NOMO-1 treated with dmso at 0.1 percent for 144 hours (cell line): ENCODE results near the gene CERCAM.

Experiments used
- DNase-seq: peaks from one replicate; lab custom pipeline; 2025; ENCODE audit not compliant: unreplicated experiment; lab: John Stamatoyannopoulos, UW

The CERCAM gene

GRCh38 chr9:128420651-128421481, at the start of gene CERCAM:
Gene CERCAM, plus strand, starts transcription at chr9:128420857. Its CDS starts 21 bp downstream, at chr9:128420878.
- DNase-seq = no peak

DNA sequence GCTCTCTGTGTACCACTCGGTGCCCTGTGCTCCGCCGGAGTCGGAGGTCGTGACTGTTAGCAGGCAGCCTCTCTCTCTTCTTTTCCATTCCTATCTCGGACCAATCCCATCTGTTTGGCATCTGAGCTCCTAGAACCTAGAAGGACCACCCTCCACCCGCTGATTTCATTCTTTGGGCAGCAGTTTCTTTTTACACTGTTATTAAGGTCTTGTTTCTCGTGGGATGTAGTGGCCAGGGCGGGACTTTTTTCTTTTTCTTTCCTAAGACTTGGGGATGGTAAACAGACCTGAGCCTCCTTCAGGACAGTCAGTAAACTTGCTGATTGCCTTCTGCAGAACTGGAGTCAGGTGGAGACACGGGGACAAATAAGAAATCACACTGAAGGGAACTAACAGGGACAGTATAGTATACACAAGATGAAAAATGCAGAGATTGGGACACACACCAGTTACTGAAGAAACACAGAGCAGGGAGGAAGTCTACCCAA, 49.0 kb upstream of the CERCAM start:
- no peak for DNase-seq

- DNase-seq = no peak
These were observed 48.4 kb upstream of the CERCAM start for GRCh38 chr9:128372188-128372641.

DNA sequence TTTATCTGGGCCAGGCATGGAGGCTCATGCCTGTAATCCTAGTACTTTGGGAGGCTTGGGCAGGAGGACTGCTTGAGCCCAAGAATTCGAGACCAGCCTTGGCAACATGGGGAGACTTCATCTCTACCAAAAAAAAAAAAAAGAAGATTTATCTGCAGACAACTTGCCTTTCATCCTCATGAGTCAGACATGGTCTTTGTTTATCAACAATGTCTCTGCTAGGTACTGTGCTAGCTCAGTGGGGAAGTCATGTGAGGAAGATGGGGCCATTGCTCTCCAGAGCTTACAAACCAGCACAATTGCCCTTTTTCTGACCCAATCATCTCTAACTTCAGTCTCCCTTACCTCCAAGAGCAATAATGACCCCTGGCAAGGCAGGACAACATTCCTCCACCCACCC, 47.9 kb upstream of the CERCAM start:
- no peak for DNase-seq

DNA sequence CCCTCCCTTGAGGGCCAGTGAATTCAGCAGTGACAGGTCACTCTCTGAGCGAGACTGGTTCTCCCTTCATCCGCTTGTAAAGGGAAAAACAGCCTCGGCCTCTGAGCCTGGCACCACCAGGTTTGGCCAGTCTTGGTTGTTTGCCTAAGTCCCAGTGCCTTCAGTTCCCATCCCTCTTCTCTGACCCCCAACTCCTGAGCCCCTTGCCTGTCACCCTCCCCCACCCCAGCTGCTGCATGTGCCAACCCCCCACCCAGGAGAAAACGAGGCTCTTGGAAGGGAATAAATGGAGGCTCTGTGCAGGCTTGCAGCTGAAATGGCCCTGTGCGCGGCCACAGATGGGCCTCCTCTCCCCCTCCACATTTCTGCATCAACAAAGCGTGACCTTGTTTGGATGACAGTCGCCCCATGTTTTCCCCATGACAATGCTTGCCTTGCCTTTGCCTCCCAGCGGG, 46.4 kb upstream of the CERCAM start:
- no peak for DNase-seq

DNA sequence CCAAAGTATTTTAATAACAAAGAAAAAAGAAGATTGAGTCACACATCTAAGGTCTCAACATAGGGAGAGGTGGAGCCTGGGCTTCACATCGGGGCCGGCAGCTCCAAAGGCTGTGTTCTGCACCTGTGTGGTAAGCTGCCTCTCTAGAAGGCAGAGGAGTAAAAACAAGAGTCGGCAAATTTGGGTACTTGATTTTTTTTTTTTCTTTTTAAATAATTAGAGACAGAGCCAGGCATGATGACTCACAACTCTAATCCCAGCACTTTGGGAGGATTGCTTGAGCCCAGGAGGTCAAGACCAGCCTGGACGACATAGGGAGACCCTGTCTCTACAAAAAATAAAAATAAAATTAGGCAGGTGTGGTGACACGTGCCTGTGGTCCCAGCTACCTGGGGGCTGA, 44.8 kb upstream of the CERCAM start:
- no peak for DNase-seq

DNA sequence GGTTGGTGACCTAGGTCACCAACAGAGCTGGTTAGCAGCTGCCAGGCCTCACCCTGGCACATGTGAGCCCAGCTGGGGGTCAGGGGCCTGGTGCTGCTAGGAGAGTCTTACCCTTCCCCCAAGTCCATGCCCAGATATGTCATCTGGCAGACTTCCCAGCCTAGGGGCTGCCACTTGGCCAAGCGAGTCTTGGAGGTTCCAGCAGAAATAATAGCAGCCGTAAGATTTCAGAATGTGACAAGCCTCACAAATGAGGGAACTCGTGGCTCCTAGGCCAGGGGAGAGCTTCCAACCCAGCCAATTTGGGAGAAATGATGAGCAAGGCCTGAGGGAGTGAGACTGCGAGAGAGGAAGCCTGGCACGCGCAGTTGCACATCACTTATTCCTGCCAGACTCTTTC, 38.4 kb upstream of the CERCAM start:
- DNase-seq = no peak

DNA sequence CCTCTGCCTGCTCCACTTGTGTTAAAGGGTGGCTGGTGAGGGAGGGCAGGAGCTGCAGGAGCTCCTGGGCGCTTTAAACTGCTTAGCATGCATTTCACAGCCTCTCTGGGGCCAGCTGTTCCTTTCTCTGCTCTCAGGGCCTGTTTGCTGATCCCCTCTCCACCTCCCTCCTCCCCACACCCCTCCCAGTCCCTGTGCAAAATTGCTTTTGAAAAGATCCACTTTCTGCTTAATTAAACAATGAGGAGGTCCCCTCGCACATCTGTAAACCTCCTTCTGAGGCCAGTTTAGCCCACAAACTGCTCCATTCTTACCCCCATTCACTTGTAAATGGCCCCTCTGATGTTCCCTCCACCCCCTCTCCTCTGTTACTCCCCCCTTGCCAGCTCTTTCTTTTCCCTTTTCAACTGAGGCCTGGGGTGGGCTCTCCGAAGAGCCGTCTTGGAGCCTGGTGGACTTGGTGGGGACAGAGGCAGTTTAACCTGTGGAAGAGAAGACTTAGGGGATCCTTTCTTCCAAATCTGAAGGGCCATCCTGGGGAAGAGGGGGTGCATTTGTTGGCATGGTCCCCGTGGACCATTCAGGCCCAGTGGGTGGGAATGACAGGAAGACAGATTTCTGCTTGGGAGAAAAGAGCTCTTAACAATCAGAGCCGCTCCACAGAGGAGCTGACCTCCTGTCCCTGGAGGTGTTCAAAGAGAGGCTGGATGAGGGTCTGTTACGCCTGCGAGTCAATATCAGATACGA, 37.5 kb upstream of the CERCAM start:
- no peak for DNase-seq

- no peak for DNase-seq
These were observed 36.9 kb upstream of the CERCAM start for GRCh38 chr9:128383791-128384190.

DNA sequence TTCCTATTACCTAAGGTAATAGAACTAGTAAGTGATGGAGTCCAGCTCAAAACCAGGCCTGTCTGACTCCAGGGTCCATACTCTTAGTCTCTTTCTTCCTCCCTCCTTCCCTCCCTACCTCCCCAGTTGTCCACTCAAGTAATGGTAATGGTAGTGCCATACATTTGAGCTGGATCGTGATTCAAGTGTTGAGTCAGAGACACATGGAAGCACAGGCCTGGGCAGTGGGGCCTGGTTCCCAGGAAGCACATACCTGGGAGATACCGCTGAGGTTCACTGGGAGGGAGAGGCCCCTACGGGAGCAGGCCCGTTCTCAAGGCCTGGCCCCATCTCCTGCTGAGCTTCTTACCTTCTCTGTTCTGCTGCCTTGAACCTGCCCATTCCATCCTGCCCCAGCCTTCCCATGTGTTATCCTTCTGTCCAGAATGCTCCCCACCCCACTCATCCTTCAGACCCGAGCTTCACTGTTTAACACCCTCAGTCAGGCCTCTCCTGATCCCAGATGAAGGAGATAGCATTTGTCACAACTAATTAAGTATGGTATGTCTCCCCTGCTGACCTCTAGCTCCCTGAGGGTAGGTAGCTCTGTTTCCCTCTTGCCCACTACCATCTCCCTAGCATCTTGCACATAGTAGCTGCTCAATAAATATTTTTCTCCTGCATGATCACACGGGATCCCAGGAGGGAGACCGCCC, 35.7 kb upstream of the CERCAM start:
- DNase-seq = no peak

GRCh38 chr9:128385496-128386460, 34.9 kb upstream of the CERCAM start:
- DNase-seq = no peak

- no peak for DNase-seq
These were observed 32.5 kb upstream of the CERCAM start for GRCh38 chr9:128388150-128388549.

GRCh38 chr9:128389395-128390149, 31.1 kb upstream of the CERCAM start:
- no peak for DNase-seq

DNA sequence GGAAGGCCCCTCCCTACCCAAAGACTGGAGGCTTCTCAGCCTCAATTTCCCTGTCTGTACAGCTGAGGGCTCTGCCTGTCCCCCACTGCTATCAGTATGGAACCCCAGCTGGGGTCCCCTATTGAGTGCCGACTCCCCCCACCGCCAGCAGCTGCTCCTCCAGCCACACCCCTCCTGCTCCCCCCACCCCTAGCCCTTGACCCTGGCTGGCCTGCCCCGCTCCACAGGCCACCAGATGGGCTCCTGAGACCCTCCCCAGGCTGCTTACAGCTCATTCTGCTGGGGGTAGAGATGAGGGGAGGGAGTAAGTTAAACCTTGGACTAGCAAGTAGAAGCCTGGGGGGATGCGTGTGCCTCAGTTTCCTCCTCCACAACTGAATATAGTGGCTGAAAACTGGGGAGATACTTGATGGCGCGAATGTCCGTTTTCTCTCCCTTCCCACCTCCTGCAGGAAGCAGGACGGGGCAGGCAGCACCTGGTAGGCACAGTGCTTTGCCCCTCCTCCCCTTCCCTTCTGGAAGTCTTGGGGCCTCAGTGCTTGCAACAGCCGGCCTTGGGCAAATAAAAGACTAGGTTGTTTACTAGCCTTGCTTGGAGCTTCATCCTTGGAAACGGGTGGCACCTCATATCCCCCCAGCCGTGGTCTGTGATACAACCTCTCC, 30.4 kb upstream of the CERCAM start:
- no peak for DNase-seq

DNA sequence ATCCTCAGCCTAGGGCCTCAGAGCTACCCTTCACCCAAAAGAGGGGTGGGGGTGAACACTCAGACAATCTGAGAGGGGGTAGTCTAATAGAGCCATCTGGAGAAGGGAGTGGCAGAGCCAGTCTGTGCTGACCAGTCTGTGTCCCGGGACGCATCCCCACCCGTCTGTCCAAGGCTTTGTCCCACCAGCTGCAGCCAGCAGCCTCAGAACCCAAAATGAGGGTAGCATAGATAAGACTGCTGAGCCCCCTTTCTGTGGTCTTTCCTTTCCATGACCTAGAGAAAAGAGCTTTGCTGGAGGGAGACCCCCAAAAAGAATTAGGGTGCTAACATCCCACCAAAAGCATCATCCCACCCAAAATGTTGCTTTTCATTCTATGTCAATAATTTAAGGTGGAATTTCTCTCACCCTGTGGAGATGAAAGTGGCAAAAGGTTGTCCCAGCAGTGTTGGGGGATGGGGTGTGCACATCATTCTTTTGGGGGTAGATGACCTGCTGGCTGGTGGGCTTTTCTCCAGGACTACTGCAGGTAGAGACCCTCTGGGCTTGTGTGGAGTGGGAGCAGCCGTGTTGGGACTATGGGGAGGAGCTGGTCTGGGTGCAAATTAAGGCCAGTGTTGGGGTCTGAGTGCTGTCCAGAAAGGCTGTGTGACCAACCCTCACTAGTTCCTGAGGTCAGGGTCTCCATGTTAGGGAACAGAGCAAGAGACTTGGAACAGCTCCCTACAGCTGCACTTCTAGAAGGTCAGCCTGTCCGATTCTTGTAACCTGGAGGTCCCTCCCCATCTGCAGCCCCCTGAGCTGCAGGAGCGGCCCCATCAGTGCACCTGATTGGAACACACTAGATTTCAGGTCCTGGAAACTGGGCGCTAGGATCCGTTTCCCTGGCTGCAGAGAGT, 29.6 kb upstream of the CERCAM start:
- DNase-seq = no peak

DNA sequence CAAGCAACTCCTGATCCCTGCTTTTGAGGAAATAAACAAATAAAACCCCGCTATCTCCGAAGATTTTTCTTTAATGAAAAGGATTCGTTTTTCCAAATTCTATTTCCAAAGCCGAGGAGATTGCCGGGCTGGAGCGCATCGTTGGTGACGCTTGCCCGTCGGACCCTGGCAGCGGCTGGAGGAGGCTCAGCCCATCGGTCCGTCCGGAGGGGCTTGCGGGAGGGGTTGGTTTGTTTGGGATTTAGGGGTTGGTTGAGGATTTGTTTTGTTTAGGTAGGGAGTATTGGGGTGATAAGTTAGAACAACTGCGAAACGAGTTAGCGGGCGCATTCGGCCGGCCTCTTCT, 28.7 kb upstream of the CERCAM start:
- DNase-seq = no peak

GRCh38 chr9:128392302-128393144, 28.1 kb upstream of the CERCAM start:
- DNase-seq = no peak
